Measurements from ENCODE around the gene RABL2A.
"Not testable (repeated sequence)": the region's sequence is repeated elsewhere in the genome, so short reads cannot be mapped to it uniquely, and the experiment has no call there.

The RABL2A gene

GRCh38 chr2:113606036-113606435, 21.0 kb upstream of the RABL2A start:
- DNase-seq (ENCODE audit: low spot score), result not testable (repeated sequence)

GRCh38 chr2:113609822-113610221, 17.2 kb upstream of the RABL2A start:
- DNase-seq (ENCODE audit: low spot score), result not testable (repeated sequence)

- not testable (repeated sequence) for DNase-seq (ENCODE audit: low spot score)
Measured at GRCh38 chr2:113621002-113621401, 6.1 kb upstream of the RABL2A start.

GRCh38 chr2:113625906-113626305, 1.2 kb upstream of the RABL2A start:
- DNase-seq (ENCODE audit: low spot score), result not testable (repeated sequence)

- not testable (repeated sequence) for DNase-seq (ENCODE audit: low spot score)
Measured at GRCh38 chr2:113632849-113633345, 5.8 kb downstream of the RABL2A start.

GRCh38 chr2:113635358-113635757, 8.3 kb downstream of the RABL2A start:
- DNase-seq (ENCODE audit: low spot score), result not testable (repeated sequence)

- DNase-seq (ENCODE audit: low spot score), result not testable (repeated sequence)
Measured at GRCh38 chr2:113636226-113636625, 9.2 kb downstream of the RABL2A start.

- not testable (repeated sequence) for DNase-seq (ENCODE audit: low spot score)
Measured at GRCh38 chr2:113638084-113638483, 11.0 kb downstream of the RABL2A start.

- DNase-seq (ENCODE audit: low spot score), result not testable (repeated sequence)
Measured at GRCh38 chr2:113646217-113646616, 19.2 kb downstream of the RABL2A start.

- DNase-seq (ENCODE audit: low spot score), result not testable (repeated sequence)
Measured at GRCh38 chr2:113650834-113651815, 24.1 kb downstream of the RABL2A start.

GRCh38 chr2:113652599-113652998, 25.5 kb downstream of the RABL2A start:
- not testable (repeated sequence) for DNase-seq (ENCODE audit: low spot score)

- DNase-seq (ENCODE audit: low spot score), result peak; percentile 17
Measured at GRCh38 chr2:113656031-113656624, 29.1 kb downstream of the RABL2A start.

GRCh38 chr2:113657735-113658134, 30.7 kb downstream of the RABL2A start:
- DNase-seq (ENCODE audit: low spot score), result not testable (repeated sequence)

GRCh38 chr2:113663285-113664060, 36.4 kb downstream of the RABL2A start:
- DNase-seq (ENCODE audit: low spot score), result not testable (repeated sequence)

- DNase-seq (ENCODE audit: low spot score), result not testable (repeated sequence)
Measured at GRCh38 chr2:113664761-113665533, 37.9 kb downstream of the RABL2A start.

GRCh38 chr2:113669013-113669412, 41.9 kb downstream of the RABL2A start:
- peak; percentile 11 for DNase-seq (ENCODE audit: low spot score)

GRCh38 chr2:113672326-113672932, 45.4 kb downstream of the RABL2A start:
- DNase-seq (ENCODE audit: low spot score), result no peak

GRCh38 chr2:113675875-113676274, 48.8 kb downstream of the RABL2A start:
- DNase-seq (ENCODE audit: low spot score), result peak; percentile 8

GRCh38 chr2:113676623-113677266, 49.7 kb downstream of the RABL2A start:
- no peak for DNase-seq (ENCODE audit: low spot score)

GRCh38 chr2:113677330-113677729, 50.3 kb downstream of the RABL2A start:
- no peak for DNase-seq (ENCODE audit: low spot score)

Measured in SK-N-DZ (cell line).